Measurements from ENCODE around the gene GALNS.

- no peak for TF ChIP-seq CTCF (IDR thresholded peaks at IDR 0.05; ENCODE audit: low read length)
- TF ChIP-seq EZH2 (IDR thresholded peaks at IDR 0.05; ENCODE audit: borderline replicate concordance, low read length) = no peak
These were observed 14.6 kb upstream of the GALNS start for GRCh38 chr16:88871349-88871702.

Measured in OCI-LY1 (cell line).